ENCODE data around the gene HILPDA. TPM values are rescaled to one million over a fixed set of nuclear protein-coding genes. Genes with fewer than 3 reads are reported as not detected.
"Not testable (repeated sequence)": the region's sequence is repeated elsewhere in the genome, so short reads cannot be mapped to it uniquely, and the experiment has no call there.

Gene HILPDA
- polyA plus RNA-seq, 1 donor from 2014 or later = 16.6 TPM

DNA sequence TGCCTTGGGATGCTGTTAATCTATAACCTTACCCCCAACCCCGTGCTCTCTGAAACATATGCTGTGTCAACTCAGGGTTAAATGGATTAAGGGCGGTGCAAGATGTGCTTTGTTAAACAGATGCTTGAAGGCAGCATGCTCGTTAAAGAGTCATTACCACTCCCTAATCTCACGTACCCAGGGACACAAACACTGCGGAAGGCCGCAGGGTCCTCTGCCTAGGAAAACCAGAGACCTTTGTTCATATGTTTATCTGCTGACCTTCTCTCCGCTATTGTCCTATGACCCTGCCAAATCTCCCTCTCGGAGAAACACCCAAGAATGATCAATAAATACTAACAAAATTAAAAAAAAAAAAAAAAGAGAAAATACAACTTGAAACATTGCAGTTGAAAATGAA is 8.3 kb downstream of the HILPDA start:
- H3K79me2 ChIP-seq (replicated peaks; ENCODE audit: insufficient read depth, low read length); H2AFZ ChIP-seq (ENCODE audit: low read depth, low read length); H4K20me1 ChIP-seq (ENCODE audit: insufficient read depth); H3K36me3 ChIP-seq (ENCODE audit: insufficient read depth, low read length); H3K9ac ChIP-seq (ENCODE audit: low read length); H3F3A ChIP-seq (ENCODE audit: insufficient read depth, low read length, poor library complexity, severe bottlenecking); H3K4me3 ChIP-seq (ENCODE audit: low read length); H3K27me3 ChIP-seq (ENCODE audit: insufficient read depth, low read depth, low read length); H3K4me2 ChIP-seq (ENCODE audit: low read length); H3K9me3 ChIP-seq (ENCODE audit: low read length); H3K9me2 ChIP-seq (ENCODE audit: insufficient read depth, low read length); H3K27ac ChIP-seq (ENCODE audit: low read length): not testable (repeated sequence)

DNA sequence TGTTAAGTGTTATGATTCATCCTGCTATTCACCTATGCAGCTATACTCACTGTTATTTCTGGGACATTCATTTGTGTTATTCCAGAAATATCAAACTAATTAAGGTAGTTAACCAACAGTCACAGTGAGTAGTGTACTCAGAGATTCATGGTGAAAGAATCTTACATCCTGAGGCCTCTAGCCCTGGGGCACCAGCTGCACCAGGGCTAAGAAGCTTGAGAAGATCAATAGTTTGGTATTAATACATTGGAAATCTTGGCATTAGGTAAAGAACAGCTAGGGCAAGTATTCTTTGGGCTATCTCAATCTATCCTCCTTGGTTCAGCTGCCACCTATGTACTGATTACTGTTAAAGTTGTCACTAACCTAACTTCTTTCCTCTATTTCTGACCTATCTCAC is 11.2 kb downstream of the HILPDA start:
- not testable (repeated sequence) for H4K20me1 ChIP-seq (ENCODE audit: insufficient read depth); H3K4me3 ChIP-seq (ENCODE audit: low read length); H3K9ac ChIP-seq (ENCODE audit: low read length); H3K36me3 ChIP-seq (ENCODE audit: insufficient read depth, low read length); H3K79me2 ChIP-seq (replicated peaks; ENCODE audit: insufficient read depth, low read length); H3K9me3 ChIP-seq (ENCODE audit: low read length); H3K4me2 ChIP-seq (ENCODE audit: low read length); H3K27me3 ChIP-seq (ENCODE audit: insufficient read depth, low read depth, low read length); H3K27ac ChIP-seq (ENCODE audit: low read length); H2AFZ ChIP-seq (ENCODE audit: low read depth, low read length); H3K9me2 ChIP-seq (ENCODE audit: insufficient read depth, low read length); H3F3A ChIP-seq (ENCODE audit: insufficient read depth, low read length, poor library complexity, severe bottlenecking)

- peak within 1 kb of the TSS; percentile 80 for H2AFZ ChIP-seq (ENCODE audit: low read depth, low read length)
- H3F3A ChIP-seq (ENCODE audit: insufficient read depth, low read length, poor library complexity, severe bottlenecking); H3K27me3 ChIP-seq (ENCODE audit: insufficient read depth, low read depth, low read length); H3K9me3 ChIP-seq (ENCODE audit: low read length); H3K79me2 ChIP-seq (replicated peaks; ENCODE audit: insufficient read depth, low read length); H3K9me2 ChIP-seq (ENCODE audit: insufficient read depth, low read length); H4K20me1 ChIP-seq (ENCODE audit: insufficient read depth); H3K36me3 ChIP-seq (ENCODE audit: insufficient read depth, low read length): not testable (repeated sequence)
- H3K4me2 ChIP-seq (ENCODE audit: low read length) = peak within 1 kb of the TSS; percentile 86
- peak within 1 kb of the TSS; percentile 83 for H3K27ac ChIP-seq (ENCODE audit: low read length)
- peak within 1 kb of the TSS; percentile 83 for H3K9ac ChIP-seq (ENCODE audit: low read length)
- TF ChIP-seq REST (IDR thresholded peaks at IDR 0.05; ENCODE audit: borderline replicate concordance) (peak; percentile 81), POLR2AphosphoS5 (IDR thresholded peaks at IDR 0.05) (peak; percentile 91), MXI1 (conservative IDR thresholded peaks at IDR 0.05; ENCODE audit: poor library complexity, severe bottlenecking) (peak; percentile 87), CTCF (IDR thresholded peaks at IDR 0.05; ENCODE audit: poor library complexity, severe bottlenecking) (peak; percentile 73), TAF1 (IDR thresholded peaks at IDR 0.05; ENCODE audit: low read depth) (peak; percentile 81)
- H3K4me3 ChIP-seq (ENCODE audit: low read length) = peak within 1 kb of the TSS; percentile 71
Observed at GRCh38 chr7:128476402-128477335, 21.0 kb downstream of the HILPDA start, which contains the start of gene METTL2B. TSS of gene METTL2B (plus strand) at chr7:128476748. CDS start at chr7:128476766, 18 bp downstream.

DNA sequence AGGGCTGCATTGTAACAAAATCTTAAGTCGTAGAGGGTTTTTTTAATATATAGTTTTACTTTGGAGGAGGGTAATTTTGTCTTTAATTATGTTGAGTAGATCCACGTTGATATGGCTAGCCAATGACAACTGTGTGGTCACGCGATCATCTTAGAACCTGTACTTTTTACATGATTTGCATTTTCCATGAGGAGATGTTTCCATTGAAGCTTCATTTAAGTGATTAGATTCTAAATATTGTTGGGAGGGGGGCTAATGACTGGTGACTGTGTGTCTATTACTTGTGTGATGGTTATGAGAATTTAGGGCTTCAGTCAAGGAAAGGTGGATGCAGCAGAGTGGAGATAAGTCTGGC is 21.6 kb downstream of the HILPDA start:
- not testable (repeated sequence) for H3F3A ChIP-seq (ENCODE audit: insufficient read depth, low read length, poor library complexity, severe bottlenecking); H3K9me3 ChIP-seq (ENCODE audit: low read length); H3K9me2 ChIP-seq (ENCODE audit: insufficient read depth, low read length); H3K36me3 ChIP-seq (ENCODE audit: insufficient read depth, low read length); H3K27me3 ChIP-seq (ENCODE audit: insufficient read depth, low read depth, low read length); H3K79me2 ChIP-seq (replicated peaks; ENCODE audit: insufficient read depth, low read length); H4K20me1 ChIP-seq (ENCODE audit: insufficient read depth)
- H3K4me2 ChIP-seq (ENCODE audit: low read length) = peak overlapping the region; percentile 86
- H2AFZ ChIP-seq (ENCODE audit: low read depth, low read length) = peak overlapping the region; percentile 40
- H3K27ac ChIP-seq (ENCODE audit: low read length) = peak overlapping the region; percentile 83
- H3K4me3 ChIP-seq (ENCODE audit: low read length) = peak overlapping the region; percentile 71
- peak overlapping the region; percentile 83 for H3K9ac ChIP-seq (ENCODE audit: low read length)

GRCh38 chr7:128479082-128479481 is 23.4 kb downstream of the HILPDA start:
- not testable (repeated sequence) for H3K79me2 ChIP-seq (replicated peaks; ENCODE audit: insufficient read depth, low read length); H3K27me3 ChIP-seq (ENCODE audit: insufficient read depth, low read depth, low read length); H3K4me2 ChIP-seq (ENCODE audit: low read length); H3K9me3 ChIP-seq (ENCODE audit: low read length); H3K27ac ChIP-seq (ENCODE audit: low read length); H3K36me3 ChIP-seq (ENCODE audit: insufficient read depth, low read length); H4K20me1 ChIP-seq (ENCODE audit: insufficient read depth); H3F3A ChIP-seq (ENCODE audit: insufficient read depth, low read length, poor library complexity, severe bottlenecking); H3K9ac ChIP-seq (ENCODE audit: low read length); H2AFZ ChIP-seq (ENCODE audit: low read depth, low read length); H3K9me2 ChIP-seq (ENCODE audit: insufficient read depth, low read length)
- H3K4me3 ChIP-seq (ENCODE audit: low read length) = peak overlapping the region; percentile 45

GRCh38 chr7:128488134-128488533 is 32.5 kb downstream of the HILPDA start:
- H2AFZ ChIP-seq (ENCODE audit: low read depth, low read length); H3K36me3 ChIP-seq (ENCODE audit: insufficient read depth, low read length); H3K9me3 ChIP-seq (ENCODE audit: low read length); H3K9ac ChIP-seq (ENCODE audit: low read length); H3K27me3 ChIP-seq (ENCODE audit: insufficient read depth, low read depth, low read length); H4K20me1 ChIP-seq (ENCODE audit: insufficient read depth); H3F3A ChIP-seq (ENCODE audit: insufficient read depth, low read length, poor library complexity, severe bottlenecking); H3K9me2 ChIP-seq (ENCODE audit: insufficient read depth, low read length); H3K79me2 ChIP-seq (replicated peaks; ENCODE audit: insufficient read depth, low read length); H3K27ac ChIP-seq (ENCODE audit: low read length); H3K4me3 ChIP-seq (ENCODE audit: low read length); H3K4me2 ChIP-seq (ENCODE audit: low read length): not testable (repeated sequence)
